HG02970 (cell line): ENCODE results near the gene CELSR3.

ENCODE experiments used
- ATAC-seq: cut with Tn5 transposase; IDR thresholded peaks from one replicate; pipeline ENCODE4 v1.9.1; 2021; ENCODE audit warnings: mild to moderate bottlenecking, moderate library complexity, moderate number of reproducible peaks; ENCODE audit not compliant: unreplicated experiment, low FRiP score

The CELSR3 gene

DNA sequence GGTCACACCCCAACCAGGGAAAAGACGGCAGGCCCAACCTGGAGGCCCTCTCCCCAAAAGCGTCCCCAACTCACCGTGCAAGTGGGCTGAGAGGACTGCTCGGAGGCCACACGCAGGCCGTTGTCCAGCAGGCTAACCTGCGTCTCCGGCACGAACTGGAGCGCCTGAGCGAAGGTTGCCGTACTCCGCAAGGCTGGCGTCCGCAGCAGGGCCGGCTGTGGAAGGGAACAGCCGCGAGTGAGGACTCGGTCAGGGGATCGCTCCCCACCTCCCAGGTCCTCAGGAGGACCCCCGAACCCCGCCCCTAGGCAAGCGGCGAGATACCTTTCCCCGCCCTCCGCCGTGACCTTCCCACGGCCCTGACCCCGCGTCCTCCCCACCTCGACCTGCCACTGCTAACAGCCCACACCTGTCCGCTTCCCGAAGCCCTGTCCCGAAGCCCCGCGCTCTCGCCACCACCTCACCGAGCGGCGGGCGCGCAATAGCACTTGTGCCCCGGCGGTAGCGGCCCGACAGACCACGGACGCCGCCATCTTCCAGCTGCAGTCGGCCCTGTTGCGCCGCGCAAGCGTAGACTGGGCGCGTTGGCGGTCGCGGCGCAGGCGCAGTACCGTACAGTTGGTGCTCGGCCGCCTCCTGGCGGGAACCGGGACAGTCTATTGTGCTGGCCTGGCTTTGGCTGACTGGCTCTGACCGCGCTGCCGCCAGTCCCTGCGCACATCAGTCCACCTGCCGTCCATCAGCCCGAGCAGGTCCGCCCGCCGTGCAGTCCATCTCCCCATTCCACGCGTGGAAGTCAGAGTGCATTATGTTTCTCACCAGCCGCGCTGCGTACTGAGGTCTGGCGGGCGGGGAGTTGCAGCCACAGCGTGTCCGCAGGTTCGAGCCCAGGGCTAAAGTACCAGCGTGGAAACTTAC, 53.3 kb downstream of the CELSR3 start, which contains the start of gene UQCRC1:
TSS of gene UQCRC1 (minus strand) at position 559 of the 918 bp plus-strand sequence. CDS start at position 533, 26 bp downstream.
- peak; percentile 97 for ATAC-seq

GRCh38 chr3:48607519-48607918, 55.2 kb downstream of the CELSR3 start:
- ATAC-seq: no peak

DNA sequence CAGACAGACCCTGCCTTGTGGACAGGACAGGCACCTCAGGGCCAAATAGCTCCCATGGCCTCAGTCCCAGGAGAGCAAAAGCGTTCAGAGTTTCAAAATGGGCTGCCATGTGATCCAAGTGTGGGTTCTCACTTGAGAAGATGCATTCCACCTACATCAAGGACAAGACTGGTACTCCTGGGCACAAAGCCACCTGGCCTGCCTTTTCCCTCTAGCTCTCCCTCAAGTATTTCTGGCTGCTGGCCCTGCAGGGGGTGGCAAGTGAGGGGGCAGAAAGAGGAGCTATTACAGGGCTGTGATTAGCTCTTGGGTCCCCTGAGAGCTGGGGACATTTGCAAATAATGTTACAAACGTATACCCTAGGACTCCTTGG, 61.1 kb downstream of the CELSR3 start:
- ATAC-seq: no peak

DNA sequence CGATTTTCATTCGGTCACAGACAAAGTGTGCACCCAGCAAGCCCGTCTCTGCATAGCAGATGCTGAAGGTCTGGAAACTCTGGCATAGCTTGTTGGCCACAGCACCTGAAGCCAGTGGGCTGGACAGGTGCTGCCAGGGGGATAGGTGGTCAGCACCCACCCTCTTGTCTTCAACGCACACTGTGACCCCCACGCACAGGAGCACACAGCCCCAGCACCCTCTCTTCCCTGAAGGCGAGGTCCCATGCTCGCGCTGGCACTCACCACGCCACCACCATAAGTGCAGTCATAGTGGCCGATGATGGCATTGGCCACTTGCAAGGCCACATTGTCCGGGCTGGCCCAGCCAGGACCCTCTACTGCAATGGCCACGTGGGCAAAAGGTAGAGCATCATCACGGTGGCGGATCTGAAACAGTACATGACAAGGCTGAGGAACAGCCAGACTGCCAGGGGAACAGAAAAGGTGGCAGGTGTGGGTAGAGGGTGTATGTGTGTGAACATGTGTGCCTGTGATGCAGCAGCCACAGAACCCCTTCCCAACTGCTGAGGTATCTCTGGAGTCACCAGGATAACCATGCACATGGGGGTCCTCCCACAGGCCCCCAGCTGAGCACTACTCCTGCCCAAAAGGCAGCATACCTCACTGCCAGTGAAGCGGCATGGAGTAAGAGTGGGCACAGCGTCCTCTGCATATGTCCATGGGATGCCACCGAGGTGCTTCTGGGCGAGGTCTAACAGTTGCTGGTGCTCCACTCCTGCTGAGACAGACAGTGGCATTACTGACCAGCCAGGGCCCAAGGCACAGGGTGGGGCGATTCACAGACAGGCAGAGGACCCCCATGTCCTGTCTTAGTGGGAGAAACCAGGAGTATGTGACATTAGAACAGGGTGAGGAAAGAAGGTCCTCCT, 61.7 kb downstream of the CELSR3 start:
- ATAC-seq: no peak

DNA sequence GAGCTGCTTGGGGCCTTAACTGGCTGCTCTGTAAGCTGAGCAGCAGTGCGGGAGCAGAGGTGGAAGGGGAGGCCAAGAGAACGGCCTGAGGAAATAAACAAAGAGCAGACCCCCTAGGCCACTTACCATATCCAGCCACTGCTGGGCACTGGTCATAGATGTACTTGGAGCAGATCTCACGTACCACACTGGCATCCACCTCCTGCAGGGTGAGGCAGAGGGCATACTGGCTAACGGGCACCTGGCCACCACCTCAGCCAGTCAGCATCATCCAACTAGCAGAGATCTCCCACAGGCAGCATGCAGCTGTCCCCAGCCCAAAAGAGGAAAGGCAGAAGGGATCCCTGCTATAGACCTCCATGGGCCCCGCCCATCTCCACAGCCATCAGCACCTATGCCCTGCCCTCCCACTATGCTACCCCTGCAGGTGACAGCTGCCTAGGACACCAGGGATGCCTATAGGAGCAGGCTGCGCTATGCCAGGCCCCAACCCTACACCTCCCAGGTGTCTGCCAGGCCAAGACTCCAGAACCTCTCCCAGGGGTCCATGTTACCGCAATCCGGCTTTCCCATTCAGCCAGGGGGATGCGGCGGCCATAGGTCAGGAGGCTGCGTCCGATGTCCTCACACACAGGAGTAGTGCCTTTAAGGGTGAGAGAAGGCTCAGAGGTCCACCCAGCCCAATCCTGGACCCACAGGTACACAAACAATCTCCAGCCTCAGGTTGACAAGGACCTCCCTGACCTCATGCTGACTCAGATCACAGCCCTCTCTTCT, 63.0 kb downstream of the CELSR3 start:
- no peak for ATAC-seq

DNA sequence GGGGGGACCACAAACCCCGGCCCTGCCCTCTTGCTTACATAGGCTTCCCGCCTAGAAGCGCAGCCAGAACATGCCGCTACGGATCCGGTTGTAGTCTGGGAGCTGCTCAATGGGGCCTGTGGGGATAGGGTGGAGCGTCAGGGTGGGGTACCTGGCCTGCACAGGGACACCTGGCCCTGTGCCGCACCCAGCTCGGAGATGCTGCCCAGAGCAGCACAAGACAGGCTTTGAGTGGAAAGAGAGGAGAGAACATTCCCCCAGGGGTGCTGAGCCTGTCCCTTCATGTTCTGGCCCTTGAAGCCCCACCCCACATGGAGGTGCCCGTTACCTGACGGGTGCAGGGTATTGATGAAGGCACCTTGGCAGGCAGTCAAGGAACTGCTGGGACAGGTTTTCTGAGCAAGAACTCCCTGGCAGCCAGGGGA, 63.6 kb downstream of the CELSR3 start:
- ATAC-seq: no peak

- ATAC-seq: no peak
Observed at GRCh38 chr3:48598323-48599076, 64.2 kb downstream of the CELSR3 start.

DNA sequence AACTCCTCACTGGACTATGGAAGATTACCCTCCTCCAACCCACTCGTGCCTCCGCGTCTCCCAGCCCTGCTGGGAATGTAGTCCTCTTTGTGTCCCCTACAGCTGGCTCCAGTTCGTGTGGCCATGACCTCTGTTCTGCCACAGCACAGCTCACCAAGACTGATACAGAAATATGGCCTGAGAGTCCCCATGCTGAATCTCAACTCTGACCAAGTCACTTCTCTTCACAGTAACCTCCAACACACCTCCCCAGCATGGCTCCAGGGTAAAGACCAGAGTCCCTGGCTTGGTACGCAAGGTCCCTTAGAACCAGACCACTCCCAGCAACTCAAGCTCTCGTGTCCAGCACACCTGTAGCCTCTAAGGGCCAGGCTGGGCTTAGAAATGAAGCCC, 65.3 kb downstream of the CELSR3 start:
- no peak for ATAC-seq

DNA sequence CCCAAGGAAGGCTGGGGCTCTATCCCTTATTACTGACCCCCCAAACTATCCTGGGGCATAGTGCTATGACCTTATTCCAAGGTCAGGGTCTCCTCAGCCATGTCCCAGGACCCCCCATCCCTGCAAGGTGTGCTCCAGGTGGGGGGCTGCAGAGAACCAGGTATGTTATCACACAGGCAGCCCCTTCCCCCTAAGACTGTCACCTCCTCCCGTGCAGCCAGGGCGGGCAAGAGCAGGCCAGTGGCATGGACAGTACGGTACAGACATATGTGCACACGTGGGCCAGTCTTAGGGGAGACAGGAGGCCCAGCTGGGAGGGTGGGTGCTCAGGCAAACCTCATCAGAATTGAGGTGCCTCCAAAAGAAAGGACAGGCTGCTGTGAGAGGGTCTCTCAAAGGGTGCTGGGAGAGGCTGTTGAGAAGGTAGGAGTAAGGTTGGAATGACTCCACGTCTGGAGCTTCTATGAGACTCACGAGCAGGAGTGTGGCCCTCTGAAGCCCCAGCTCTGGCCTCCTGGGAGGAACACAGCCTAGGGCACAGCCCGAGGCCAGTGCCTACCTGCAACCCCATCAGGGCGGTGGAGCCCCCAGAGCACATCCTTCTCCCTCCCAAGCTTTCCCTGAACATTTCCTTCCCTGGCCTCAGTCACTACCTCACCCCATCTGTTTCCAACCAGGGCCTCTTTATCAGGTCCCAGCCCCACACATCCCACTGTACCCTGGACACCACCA, 65.8 kb downstream of the CELSR3 start:
- ATAC-seq: no peak

GRCh38 chr3:48596157-48596556, 66.5 kb downstream of the CELSR3 start:
- no peak for ATAC-seq

DNA sequence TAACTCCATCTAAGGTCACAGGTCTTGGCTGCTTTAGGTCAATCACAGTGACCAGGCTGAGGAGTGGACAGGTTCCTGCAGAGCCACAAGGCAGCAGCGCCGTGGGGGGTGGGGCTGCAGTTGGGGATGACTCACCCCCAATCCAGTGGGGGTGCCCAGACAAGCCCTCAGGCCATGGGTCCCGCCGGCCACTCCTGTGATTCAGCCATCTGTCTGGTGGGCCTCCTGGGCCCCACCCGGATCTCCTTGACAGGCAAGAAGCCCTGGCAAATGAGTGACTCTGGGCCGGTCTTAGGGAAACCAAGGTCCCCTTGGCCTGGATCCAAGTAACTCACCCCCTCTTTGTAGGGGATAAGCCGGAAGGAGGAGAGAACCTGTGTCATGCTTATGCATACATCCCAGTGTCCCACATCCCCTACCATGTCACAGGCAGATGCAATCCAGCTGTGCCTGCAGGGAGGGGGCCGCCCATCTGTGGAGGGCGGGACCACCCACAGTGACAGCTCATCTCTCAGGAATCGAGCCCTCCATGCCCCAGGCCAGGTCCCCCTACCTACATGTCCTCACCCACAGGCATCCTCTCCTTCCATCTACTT, 67.1 kb downstream of the CELSR3 start:
- no peak for ATAC-seq

DNA sequence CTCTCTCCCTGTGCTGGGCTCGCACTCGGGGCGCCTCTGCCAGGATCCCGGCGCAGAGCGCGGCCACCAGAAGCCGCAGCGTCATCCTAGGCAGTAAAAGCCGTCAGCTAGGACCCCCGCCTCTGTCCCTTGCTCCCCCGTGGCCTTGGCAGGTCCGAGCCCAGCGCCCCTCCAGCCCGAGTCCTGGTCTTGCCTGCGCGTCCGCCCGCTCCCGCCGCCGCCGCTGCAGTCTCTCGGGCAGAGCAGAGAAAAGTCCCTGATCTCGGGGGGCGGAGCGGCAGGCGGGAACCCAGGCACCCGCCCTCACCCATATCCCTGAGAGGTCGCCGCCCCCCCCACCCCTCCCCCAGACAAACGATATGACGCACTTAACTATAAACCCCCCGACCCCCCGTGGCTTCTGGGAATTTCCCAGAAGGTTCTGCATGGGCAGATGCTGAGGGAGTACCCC, 67.6 kb downstream of the CELSR3 start, which contains the start of gene COL7A1:
TSS of gene COL7A1 (minus strand) at position 255 of the 451 bp plus-strand sequence. CDS start at position 85, 170 bp downstream.
- ATAC-seq: no peak

DNA sequence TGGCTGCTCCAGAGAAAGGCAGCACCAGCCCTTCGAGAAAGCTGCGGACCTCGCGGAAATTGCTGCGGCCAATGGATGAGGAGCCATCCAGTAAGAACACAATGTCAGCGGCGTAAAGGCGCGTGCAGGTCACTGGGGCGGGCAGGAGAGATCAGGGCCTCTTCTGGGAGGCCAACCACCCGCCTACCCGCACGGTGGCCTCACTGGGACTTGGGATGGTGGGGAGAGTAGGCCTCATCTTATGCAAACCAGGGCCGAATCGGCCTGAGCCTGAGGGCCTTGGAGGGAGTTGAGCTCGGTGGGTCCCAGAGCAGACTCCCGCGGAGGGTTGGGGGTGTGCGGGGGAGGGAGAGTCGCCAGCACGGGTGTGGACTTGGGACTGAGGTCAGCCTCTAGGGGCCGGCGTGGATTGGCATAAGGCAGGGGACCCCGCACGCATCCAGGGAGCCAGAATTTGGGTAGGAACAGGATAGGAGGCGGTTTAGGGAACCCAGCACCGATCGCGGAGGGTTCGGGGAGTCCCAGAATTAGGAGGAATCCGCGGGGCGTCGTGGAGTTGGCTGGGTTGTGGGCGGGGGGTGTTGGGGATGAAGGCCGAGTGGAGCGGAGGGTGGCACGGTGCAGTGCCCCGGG, 68.2 kb downstream of the CELSR3 start:
- no peak for ATAC-seq

- ATAC-seq: no peak
Observed at GRCh38 chr3:48593337-48593736, 69.3 kb downstream of the CELSR3 start.

DNA sequence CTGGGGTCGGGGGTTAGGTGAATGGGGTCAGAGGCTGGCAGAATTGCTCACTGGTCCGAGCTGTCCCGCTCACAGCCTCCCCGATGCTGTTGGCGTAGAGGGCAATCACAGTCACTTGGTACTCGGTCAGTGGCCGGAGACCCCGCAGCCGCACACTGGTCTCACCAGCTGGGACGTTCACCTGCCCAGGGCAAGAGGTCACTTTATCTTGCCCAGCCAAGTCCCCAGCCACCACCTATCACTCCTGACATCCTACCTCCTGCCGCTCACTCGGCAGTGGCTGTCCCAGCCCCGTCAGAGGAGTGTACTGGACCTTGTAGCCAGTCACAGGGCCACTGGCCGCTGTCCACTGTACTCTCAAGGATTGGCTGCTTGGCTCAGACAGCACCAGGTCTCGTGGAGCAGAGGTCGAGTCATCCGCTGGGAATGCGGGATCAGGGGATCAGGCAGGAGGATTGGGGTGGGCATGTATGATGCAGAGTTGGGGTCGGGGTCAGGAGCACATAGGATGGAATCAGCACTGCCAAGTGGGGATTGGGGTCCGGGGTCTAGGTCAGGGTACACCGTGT, 70.1 kb downstream of the CELSR3 start:
- ATAC-seq: no peak

- ATAC-seq: no peak
Observed at GRCh38 chr3:48591886-48592518, 70.7 kb downstream of the CELSR3 start.

GRCh38 chr3:48591436-48591835, 71.2 kb downstream of the CELSR3 start:
- ATAC-seq: no peak
